Ovary (tissue), 9 donors: ENCODE measurements around the gene ERRFI1. TPM values are rescaled to one million over a fixed set of nuclear protein-coding genes. Genes with fewer than 3 reads are reported as not detected.

Experiments used
- DNase-seq, 5 donors: peaks; one replicate each; pipeline ENCODE4 v3.0.0-alpha.2; 2019 to 2020
- H3K27ac ChIP-seq, 2 donors: fragments of 200-600 bp; one replicate each; pipeline versions ENCODE4 v1.5.1 to v1.8.0; 2019 to 2022
- H3K27me3 ChIP-seq: fragments of 200-600 bp; one replicate; pipeline ENCODE4 v1.8.0; 2022
- H3K36me3 ChIP-seq: fragments of 200-600 bp; sonication (generic); one replicate; pipeline ENCODE4 v1.5.1; 2019
- H3K4me1 ChIP-seq: one replicate; pipeline ENCODE4 v1.8.1; 2013; ENCODE audit warnings: mild to moderate bottlenecking, moderate library complexity; ENCODE audit not compliant: insufficient read depth
- H3K4me3 ChIP-seq: fragments of 200-600 bp; sonication (generic); one replicate; pipeline ENCODE4 v1.5.1; 2017
- H3K9me3 ChIP-seq, 2 donors: fragments of 200-600 bp in 1 of 2; sonication (generic) in 1 of 2; one replicate each; pipeline versions ENCODE4 v1.5.1 to v1.8.1; 2013 to 2019; ENCODE audit warnings: mild to moderate bottlenecking in 1 of 2, moderate library complexity in 1 of 2
- CTCF ChIP-seq, 3 donors: fragments of 450-650 bp in 2 of 3; fragments of 200-600 bp in 1 of 3; IDR thresholded peaks; one replicate each; pipeline versions ENCODE4 v1.5.1 to v1.8.0; 2016 to 2022; ENCODE audit warnings: antibody characterized with exemption in 3 of 3, mild to moderate bottlenecking in 1 of 3
- EP300 ChIP-seq: sonication (generic); formaldehyde crosslinking; IDR thresholded peaks from one replicate; pipeline ENCODE4 v1.6.1; 2017; ENCODE audit warnings: antibody characterized with exemption
- POLR2A ChIP-seq: fragments of 450-650 bp; IDR thresholded peaks from one replicate; pipeline ENCODE4 v1.6.1; 2017; ENCODE audit warnings: antibody characterized with exemption, mild to moderate bottlenecking, moderate library complexity
- WGBS, 3 donors: extraction: QIAGEN DNeasy Blood & Tissue Kit in 1 of 3; methylation state at CpG; one replicate each; pipeline versions ENCODE4 v1.1.5 to v1.1.7; 2013 to 2017; 5-methylcytosine and 5-hydroxymethylcytosine counted together
- intact Hi-C, 4 donors: fragments of 100-400 bp; cut with DNase I; formaldehyde crosslinking; loops; one replicate each; pipeline versions ENCODE4 v1.11.0 to v1.15.1; 2022 to 2023
- polyA plus RNA-seq, 2 donors: library from polyadenylated mRNA; stranded (reverse); fragments of 200-250 nt in 1 of 2; fragments of 350-450 nt in 1 of 2; fragmentation: Illumina TruSeq in 1 of 2; extraction: RNeasy Lipid Tissue Mini Kit (QIAGEN cat#74804) in 1 of 2; gene quantifications; one replicate each; pipeline ENCODE4 v1.2.3, GENCODE V29; 2013 to 2014
- total RNA-seq, 7 donors: library from RNA; depleted of rRNA in 2 of 7; stranded (reverse); fragments of >200 nt in 2 of 7; fragmentation: NEBNext Ultra II Directional in 3 of 7; extraction: Animal tissue kit (Norgen Biotek cat#: 25700) in 3 of 7; gene quantifications; one replicate each; pipeline versions ENCODE4 v1.1.0 to v1.2.4, GENCODE V29; 2016 to 2023
- donor health status: DM: no; HTN: no; CAD: no; lungs with moderate emphysema.
- donor health status: DM: no; HTN: no; CAD: no.
- donor health status: Bipolar disorder and iron deficiency.
- donor health status: DM: yes; HTN: yes; CAD: no.
- donor health status: DM: no; HTN: no; CAD: no.
- donor health status: DM: yes; HTN: yes; CAD: no.

The ERRFI1 gene
- total and polyA plus RNA-seq, 9 donors, result 61.3 to 256 (median 109) TPM

- intact Hi-C loops, result loop anchor here in 3 of 4 donors (5.0 to 10.0 kb wide), 5 partner anchors 76 to 196 kb away; no protein-coding TSS in a partner anchor
- WGBS, 3 donors, result 87 to 92% (median 87%) methylated on average over 2 of the region's 2 CpGs
These were observed 13.0 kb upstream of the ERRFI1 start for GRCh38 chr1:8039071-8039470.

GRCh38 chr1:8035289-8035688 lies 9.2 kb upstream of the ERRFI1 start:
- DNase-seq, result no peak
- Histone ChIP-seq H3K27ac (no peak overlapping the region), H3K4me1 (no peaks in the 10 kb centered on the region), H3K36me3 (no peaks in the 10 kb centered on the region), H3K27me3 (no peaks in the 10 kb centered on the region), H3K4me3 (no peak overlapping the region), H3K9me3 (no peaks in the 10 kb centered on the region)
- 94 to 98% (median 95%) methylated on average over 4 of the region's 4 CpGs for WGBS, 3 donors
- intact Hi-C loops, result loop anchor here in 3 of 4 donors (5.0 to 10.0 kb wide), 5 partner anchors 80 to 200 kb away; no protein-coding TSS in a partner anchor
- no peak for TF ChIP-seq CTCF (IDR thresholded peaks at IDR 0.05)
- TF ChIP-seq POLR2A, result no peak

More at GRCh38 chr1:8039071-8039470, 13.0 kb upstream of the ERRFI1 start:
- no peaks in the 10 kb centered on the region for H3K4me1 ChIP-seq
- no peak overlapping the region for H3K27ac ChIP-seq
- H3K27me3 ChIP-seq, result no peaks in the 10 kb centered on the region
- DNase-seq, result no peak
- no peak for TF ChIP-seq POLR2A
- TF ChIP-seq CTCF (IDR thresholded peaks at IDR 0.05), result no peak
- no peak for TF ChIP-seq EP300
- no peak overlapping the region for H3K4me3 ChIP-seq
- H3K36me3 ChIP-seq, result no peaks in the 10 kb centered on the region
- H3K9me3 ChIP-seq, result no peaks in the 10 kb centered on the region

GRCh38 chr1:8033322-8033721 lies 7.2 kb upstream of the ERRFI1 start:
- Histone ChIP-seq H3K4me3 (no peak overlapping the region), H3K27me3 (no peaks in the 10 kb centered on the region), H3K36me3 (no peaks in the 10 kb centered on the region), H3K9me3 (no peaks in the 10 kb centered on the region), H3K27ac (no peak overlapping the region), H3K4me1 (no peaks in the 10 kb centered on the region)
- DNase-seq, result no peak
- intact Hi-C loops, result loop anchor here (5.0 to 10.0 kb wide), 6 partner anchors 51 to 279 kb away; no protein-coding TSS in a partner anchor
- 93 to 96% (median 94%) methylated on average over 6 of the region's 6 CpGs for WGBS, 3 donors
- TF ChIP-seq CTCF (IDR thresholded peaks at IDR 0.05), result no peak
- TF ChIP-seq EP300, result no peak
- TF ChIP-seq POLR2A, result no peak

- no peak for DNase-seq
- Histone ChIP-seq H3K4me3 (no peak overlapping the region), H3K36me3 (no peaks in the 10 kb centered on the region), H3K27ac (no peak overlapping the region), H3K9me3 (no peaks in the 10 kb centered on the region), H3K4me1 (no peaks in the 10 kb centered on the region), H3K27me3 (no peaks in the 10 kb centered on the region)
- WGBS, 3 donors, result 86 to 90% (median 89%) methylated on average over 3 of the region's 3 CpGs
- TF ChIP-seq EP300 (no peak), CTCF (IDR thresholded peaks at IDR 0.05) (no peak), POLR2A (no peak)
- intact Hi-C loops, result loop anchor here (5.0 to 10.0 kb wide), 6 partner anchors 50 to 280 kb away; no protein-coding TSS in a partner anchor
These were observed 6.3 kb upstream of the ERRFI1 start for GRCh38 chr1:8032366-8032910.
